ENCODE data around the gene SGIP1.

The SGIP1 gene

GRCh38 chr1:66624412-66625060 is 90.6 kb downstream of the SGIP1 start:
- H3K36me3 ChIP-seq (ENCODE audit: insufficient read depth, low read length) = no peaks in the 10 kb centered on the region
- no peaks in the 10 kb centered on the region for H3K9me3 ChIP-seq (ENCODE audit: control insufficient read depth, insufficient read depth, low read length)
- H3K4me1 ChIP-seq (ENCODE audit: insufficient read depth, low read length) = no peaks in the 10 kb centered on the region
- no peak overlapping the region for H3K9ac ChIP-seq (ENCODE audit: low read depth, low read length)

DNA sequence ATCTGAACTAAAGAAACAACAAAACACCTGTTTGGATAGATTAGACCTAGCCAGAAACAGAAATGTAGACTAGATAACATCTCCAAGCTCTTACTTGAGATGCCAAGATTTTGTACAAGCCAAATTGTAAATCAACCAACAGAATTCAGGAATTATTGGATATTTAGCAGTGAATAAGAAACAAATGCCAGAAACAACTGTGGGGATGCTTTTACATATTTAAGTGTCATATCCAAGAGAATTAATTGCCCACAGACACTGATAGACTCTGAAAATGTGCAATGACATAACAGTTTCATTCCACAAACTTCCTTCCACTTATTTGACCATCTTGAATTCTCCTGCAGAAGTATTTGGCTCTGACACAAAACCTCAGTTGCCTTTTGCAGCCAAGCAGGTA is 92.3 kb downstream of the SGIP1 start:
- Histone ChIP-seq H3K4me1 (ENCODE audit: insufficient read depth, low read length) (no peaks in the 10 kb centered on the region), H3K9me3 (ENCODE audit: control insufficient read depth, insufficient read depth, low read length) (no peaks in the 10 kb centered on the region), H3K36me3 (ENCODE audit: insufficient read depth, low read length) (no peaks in the 10 kb centered on the region), H3K9ac (ENCODE audit: low read depth, low read length) (no peak overlapping the region)

DNA sequence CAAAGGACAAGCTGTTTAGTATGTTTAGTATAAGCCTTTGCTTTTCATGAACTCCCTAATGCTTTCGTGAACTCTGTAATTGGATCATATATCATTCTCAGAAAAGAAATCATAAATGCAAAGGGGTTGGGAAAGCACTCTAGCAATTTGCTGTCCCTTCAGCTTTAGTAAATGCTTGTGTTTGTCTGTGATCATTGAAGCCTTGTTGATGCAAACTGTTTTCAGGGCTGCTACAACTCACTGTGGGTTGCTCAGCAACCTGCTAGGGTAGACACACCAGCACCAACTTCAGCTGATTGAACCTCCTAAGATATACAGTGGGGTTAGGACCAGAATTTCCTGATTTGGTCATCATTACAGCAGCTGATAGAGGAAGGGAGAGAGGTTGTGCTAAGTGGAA is 95.0 kb downstream of the SGIP1 start:
- H3K4me1 ChIP-seq (ENCODE audit: insufficient read depth, low read length) = no peaks in the 10 kb centered on the region
- H3K9me3 ChIP-seq (ENCODE audit: control insufficient read depth, insufficient read depth, low read length) = no peaks in the 10 kb centered on the region
- no peaks in the 10 kb centered on the region for H3K36me3 ChIP-seq (ENCODE audit: insufficient read depth, low read length)
- no peak overlapping the region for H3K9ac ChIP-seq (ENCODE audit: low read depth, low read length)

GRCh38 chr1:66633159-66633558 is 99.2 kb downstream of the SGIP1 start:
- no peaks in the 10 kb centered on the region for H3K4me1 ChIP-seq (ENCODE audit: insufficient read depth, low read length)
- H3K36me3 ChIP-seq (ENCODE audit: insufficient read depth, low read length) = no peaks in the 10 kb centered on the region
- no peaks in the 10 kb centered on the region for H3K9me3 ChIP-seq (ENCODE audit: control insufficient read depth, insufficient read depth, low read length)
- H3K9ac ChIP-seq (ENCODE audit: low read depth, low read length) = no peak overlapping the region

DNA sequence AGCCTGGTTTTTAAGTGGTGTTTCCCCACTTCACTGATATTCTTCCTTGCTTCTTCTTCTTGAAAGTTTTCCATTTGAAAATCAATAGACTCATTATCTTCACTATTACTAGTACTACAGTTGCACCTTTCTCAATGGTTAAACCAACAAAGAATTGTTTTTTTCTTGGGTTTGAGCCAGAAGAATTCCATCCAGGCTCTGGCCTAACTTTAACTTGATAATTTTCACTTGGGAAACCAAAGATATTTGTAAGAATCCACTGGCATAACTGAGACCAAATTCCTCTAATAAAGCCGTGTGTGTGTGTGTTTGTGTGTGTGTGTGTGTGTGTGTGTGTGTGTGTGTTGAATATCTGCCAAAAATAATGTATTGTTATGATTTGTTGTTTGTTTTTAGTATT is 103.2 kb downstream of the SGIP1 start:
- Histone ChIP-seq H3K4me1 (ENCODE audit: insufficient read depth, low read length) (peaks cover 4% of the 10 kb centered on the region; the same call in 1 of the 2 replicates), H3K36me3 (ENCODE audit: insufficient read depth, low read length) (no peaks in the 10 kb centered on the region), H3K9me3 (ENCODE audit: control insufficient read depth, insufficient read depth, low read length) (no peaks in the 10 kb centered on the region), H3K9ac (ENCODE audit: low read depth, low read length) (no peak overlapping the region)

DNA sequence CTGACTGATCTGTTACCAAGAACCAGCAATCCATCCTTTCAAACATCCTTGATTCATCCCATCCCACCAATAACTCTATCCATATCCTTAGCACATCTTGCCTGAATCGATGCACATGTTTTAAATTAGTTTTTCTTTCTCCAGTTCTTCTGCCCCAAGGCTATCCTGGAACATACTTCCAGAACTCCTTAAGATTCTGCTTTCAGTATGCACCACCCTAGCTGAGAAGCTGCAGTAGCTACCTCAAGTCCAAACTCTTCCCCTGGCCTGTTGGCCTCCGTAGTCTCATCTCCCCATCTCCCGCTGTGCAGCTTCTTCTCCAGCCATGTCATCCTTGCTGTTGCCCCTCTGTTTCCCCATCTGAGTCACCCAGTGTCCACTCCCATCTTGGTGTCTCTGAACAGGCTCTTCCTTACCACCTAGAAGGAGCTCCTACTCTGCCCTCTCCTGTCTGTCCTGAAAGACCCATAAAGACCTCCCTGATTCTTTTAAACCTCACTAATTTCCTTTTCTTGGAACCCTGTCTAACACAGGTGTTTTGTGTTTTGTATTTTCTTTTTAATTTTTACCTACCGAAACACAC is 108.0 kb downstream of the SGIP1 start:
- Histone ChIP-seq H3K9ac (ENCODE audit: low read depth, low read length) (no peak overlapping the region), H3K4me1 (ENCODE audit: insufficient read depth, low read length) (peaks cover 7% of the 10 kb centered on the region; the same call in 1 of the 2 replicates), H3K9me3 (ENCODE audit: control insufficient read depth, insufficient read depth, low read length) (no peaks in the 10 kb centered on the region), H3K36me3 (ENCODE audit: insufficient read depth, low read length) (no peaks in the 10 kb centered on the region)

DNA sequence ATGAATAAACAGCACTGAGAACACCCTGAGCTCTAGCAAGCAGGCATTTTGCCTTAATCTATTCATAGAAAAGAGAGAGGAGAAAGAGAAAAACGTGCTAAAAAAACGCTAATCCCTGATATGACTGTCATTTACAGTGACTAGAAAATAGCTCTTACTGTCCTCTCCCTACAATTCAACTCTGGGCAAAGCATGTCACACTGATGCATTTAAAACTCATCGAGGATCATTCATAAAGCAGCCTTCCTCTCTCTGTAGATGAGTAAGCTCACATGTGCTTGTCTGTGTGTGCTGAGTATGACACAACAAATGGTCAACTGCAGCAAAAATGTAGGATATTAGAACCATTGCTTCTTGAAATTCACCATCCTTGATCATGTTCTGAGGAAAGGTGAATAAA is 109.0 kb downstream of the SGIP1 start:
- peaks cover 7% of the 10 kb centered on the region; the same call in 1 of the 2 replicates for H3K4me1 ChIP-seq (ENCODE audit: insufficient read depth, low read length)
- no peaks in the 10 kb centered on the region for H3K36me3 ChIP-seq (ENCODE audit: insufficient read depth, low read length)
- H3K9me3 ChIP-seq (ENCODE audit: control insufficient read depth, insufficient read depth, low read length) = no peaks in the 10 kb centered on the region
- H3K9ac ChIP-seq (ENCODE audit: low read depth, low read length) = no peak overlapping the region

- Histone ChIP-seq H3K4me1 (ENCODE audit: insufficient read depth, low read length) (peaks cover 7% of the 10 kb centered on the region; the same call in 1 of the 2 replicates), H3K36me3 (ENCODE audit: insufficient read depth, low read length) (no peaks in the 10 kb centered on the region), H3K9ac (ENCODE audit: low read depth, low read length) (no peak overlapping the region), H3K9me3 (ENCODE audit: control insufficient read depth, insufficient read depth, low read length) (no peaks in the 10 kb centered on the region)
Measured at GRCh38 chr1:66644331-66644730, 110.4 kb downstream of the SGIP1 start.

- no peak overlapping the region for H3K9ac ChIP-seq (ENCODE audit: low read depth, low read length)
- H3K9me3 ChIP-seq (ENCODE audit: control insufficient read depth, insufficient read depth, low read length) = 0 out of 2 replicates have a peak, but pooled peaks cover 3% of the 10 kb centered on the region
- no peaks in the 10 kb centered on the region for H3K4me1 ChIP-seq (ENCODE audit: insufficient read depth, low read length)
Measured at GRCh38 chr1:66648901-66649595, 115.1 kb downstream of the SGIP1 start.

GRCh38 chr1:66652556-66652955 is 118.6 kb downstream of the SGIP1 start:
- Histone ChIP-seq H3K36me3 (ENCODE audit: insufficient read depth, low read length) (no peaks in the 10 kb centered on the region), H3K9ac (ENCODE audit: low read depth, low read length) (no peak overlapping the region), H3K9me3 (ENCODE audit: control insufficient read depth, insufficient read depth, low read length) (0 out of 2 replicates have a peak, but pooled peaks cover 3% of the 10 kb centered on the region), H3K4me1 (ENCODE audit: insufficient read depth, low read length) (no peaks in the 10 kb centered on the region)

More at GRCh38 chr1:66648901-66649595, 115.1 kb downstream of the SGIP1 start:
- no peaks in the 10 kb centered on the region for H3K36me3 ChIP-seq (ENCODE audit: insufficient read depth, low read length)

GRCh38 chr1:66654643-66655042 is 120.7 kb downstream of the SGIP1 start:
- Histone ChIP-seq H3K4me1 (ENCODE audit: insufficient read depth, low read length) (no peaks in the 10 kb centered on the region), H3K36me3 (ENCODE audit: insufficient read depth, low read length) (no peaks in the 10 kb centered on the region), H3K9ac (ENCODE audit: low read depth, low read length) (no peak overlapping the region), H3K9me3 (ENCODE audit: control insufficient read depth, insufficient read depth, low read length) (0 out of 2 replicates have a peak, but pooled peaks cover 3% of the 10 kb centered on the region)

DNA sequence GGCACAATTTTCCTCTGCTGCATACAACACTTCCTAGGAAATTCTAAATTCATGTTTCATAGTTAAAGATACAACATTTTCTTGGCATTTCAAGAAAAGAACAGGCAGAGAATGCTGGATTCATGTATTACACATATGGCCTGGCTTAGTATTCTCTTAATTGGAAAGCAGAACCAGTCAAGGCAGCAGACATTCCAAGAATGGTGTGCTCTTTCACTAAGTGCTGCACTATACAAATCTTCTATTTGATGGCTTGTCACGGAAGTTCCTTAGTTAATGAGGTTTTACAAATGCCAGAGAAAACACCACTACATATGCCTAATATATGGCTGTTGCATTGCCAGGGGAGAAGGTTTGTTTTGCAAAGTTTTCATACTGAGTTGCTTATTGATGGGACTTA is 137.5 kb downstream of the SGIP1 start:
- Histone ChIP-seq H3K36me3 (ENCODE audit: insufficient read depth, low read length) (no peaks in the 10 kb centered on the region), H3K4me1 (ENCODE audit: insufficient read depth, low read length) (no peaks in the 10 kb centered on the region), H3K9me3 (ENCODE audit: control insufficient read depth, insufficient read depth, low read length) (no peaks in the 10 kb centered on the region), H3K9ac (ENCODE audit: low read depth, low read length) (no peak overlapping the region)

- H3K9ac ChIP-seq (ENCODE audit: low read depth, low read length) = no peak overlapping the region
- no peaks in the 10 kb centered on the region for H3K4me1 ChIP-seq (ENCODE audit: insufficient read depth, low read length)
- no peaks in the 10 kb centered on the region for H3K36me3 ChIP-seq (ENCODE audit: insufficient read depth, low read length)
- H3K9me3 ChIP-seq (ENCODE audit: control insufficient read depth, insufficient read depth, low read length) = no peaks in the 10 kb centered on the region
Measured at GRCh38 chr1:66676613-66677298, 142.8 kb downstream of the SGIP1 start.

- Histone ChIP-seq H3K9me3 (ENCODE audit: control insufficient read depth, insufficient read depth, low read length) (no peaks in the 10 kb centered on the region), H3K4me1 (ENCODE audit: insufficient read depth, low read length) (no peaks in the 10 kb centered on the region), H3K36me3 (ENCODE audit: insufficient read depth, low read length) (no peaks in the 10 kb centered on the region), H3K9ac (ENCODE audit: low read depth, low read length) (no peak overlapping the region)
Measured at GRCh38 chr1:66678146-66678545, 144.2 kb downstream of the SGIP1 start.
